ENCODE results near the gene PDSS2. TPM values are rescaled to one million over a fixed set of nuclear protein-coding genes. Genes with fewer than 3 reads are reported as not detected.
"Not testable (repeated sequence)": the region's sequence is repeated elsewhere in the genome, so short reads cannot be mapped to it uniquely, and the experiment has no call there.

PDSS2 gene
- polyA plus RNA-seq, 3 donors = 17.8 to 19.2 (median 17.9) TPM

- no peak for DNase-seq (ENCODE audit: low read depth in 3 of 3, low spot score in 2 of 3)
These were observed 271.7 kb downstream of the PDSS2 start for GRCh38 chr6:107187630-107188029.

DNA sequence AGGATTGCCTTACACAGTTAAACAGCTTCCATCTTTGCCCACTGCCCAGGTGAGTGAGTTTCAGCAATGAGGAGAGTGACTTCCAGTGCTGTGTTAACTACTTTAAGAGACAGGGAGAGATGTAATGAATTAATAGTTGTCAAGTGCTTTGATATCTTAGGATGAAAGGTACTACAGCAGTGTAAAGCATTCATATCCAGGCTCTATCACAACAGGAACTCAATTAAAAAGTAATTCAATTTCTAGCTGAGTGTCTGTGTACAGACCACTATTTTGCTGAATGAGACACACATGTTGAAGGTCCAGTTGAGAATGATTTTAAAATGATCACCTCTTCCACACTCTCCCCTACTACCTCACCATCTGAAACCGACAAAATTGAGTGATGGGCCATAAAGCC is 273.3 kb downstream of the PDSS2 start:
- no peak for DNase-seq (ENCODE audit: low read depth in 3 of 3, low spot score in 2 of 3)

GRCh38 chr6:107185391-107185970 is 273.9 kb downstream of the PDSS2 start:
- DNase-seq (ENCODE audit: low read depth in 3 of 3, low spot score in 2 of 3) = peak in 1 of 3 donors; percentile 39

- DNase-seq (ENCODE audit: low read depth in 3 of 3, low spot score in 2 of 3) = no peak
These were observed 274.9 kb downstream of the PDSS2 start for GRCh38 chr6:107184435-107184834.

GRCh38 chr6:107180099-107180498 is 279.3 kb downstream of the PDSS2 start:
- no peak for DNase-seq (ENCODE audit: low read depth in 3 of 3, low spot score in 2 of 3)

GRCh38 chr6:107179004-107179403 is 280.4 kb downstream of the PDSS2 start:
- DNase-seq (ENCODE audit: low read depth in 3 of 3, low spot score in 2 of 3) = no peak

GRCh38 chr6:107173779-107174178 is 285.6 kb downstream of the PDSS2 start:
- no peak for DNase-seq (ENCODE audit: low read depth in 3 of 3, low spot score in 2 of 3)

- no peak for DNase-seq (ENCODE audit: low read depth in 3 of 3, low spot score in 2 of 3)
These were observed 287.9 kb downstream of the PDSS2 start for GRCh38 chr6:107171513-107171912.

GRCh38 chr6:107164299-107164698 is 295.1 kb downstream of the PDSS2 start:
- not testable (repeated sequence) for DNase-seq (ENCODE audit: low read depth in 3 of 3, low spot score in 2 of 3)

DNA sequence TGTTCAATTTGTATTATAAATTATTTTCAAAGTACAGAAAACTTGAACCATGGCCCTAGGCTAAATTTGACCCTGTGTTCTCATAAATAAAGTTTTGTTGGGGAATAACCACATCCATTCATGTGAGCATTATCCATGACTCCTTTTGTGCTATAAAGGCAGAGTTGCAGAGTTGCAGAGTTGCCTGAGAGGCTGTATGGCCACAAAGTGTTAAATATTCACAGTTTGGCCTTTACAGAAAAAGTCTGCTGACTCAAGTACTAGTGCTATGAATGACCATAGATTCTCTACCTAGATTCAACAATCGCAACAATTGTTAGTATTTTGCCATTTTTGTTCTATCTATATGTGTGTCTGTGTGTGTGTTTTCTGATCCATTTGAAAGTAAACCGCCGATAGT is 297.8 kb downstream of the PDSS2 start:
- no peak for DNase-seq (ENCODE audit: low read depth in 3 of 3, low spot score in 2 of 3)

GRCh38 chr6:107156617-107157016 is 302.7 kb downstream of the PDSS2 start:
- no peak for DNase-seq (ENCODE audit: low read depth in 3 of 3, low spot score in 2 of 3)

DNA sequence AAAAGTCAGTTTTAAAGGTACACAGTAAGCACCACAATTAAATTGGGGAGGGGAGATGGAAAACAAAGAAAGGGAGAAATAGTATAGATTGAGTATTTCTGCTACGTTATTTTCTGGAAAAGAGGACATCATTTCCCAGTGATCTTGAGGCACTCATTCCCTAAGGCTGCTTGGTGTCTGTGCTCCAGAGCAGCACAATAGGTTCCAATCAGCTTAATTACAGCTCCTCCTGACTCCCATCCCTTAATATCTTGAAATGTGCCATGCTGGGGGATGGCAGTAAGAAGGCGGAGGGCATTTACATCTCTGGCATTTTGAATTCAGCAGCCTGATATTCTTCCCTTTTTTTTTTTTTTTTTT is 304.6 kb downstream of the PDSS2 start:
- DNase-seq (ENCODE audit: low read depth in 3 of 3, low spot score in 2 of 3) = no peak

DNA sequence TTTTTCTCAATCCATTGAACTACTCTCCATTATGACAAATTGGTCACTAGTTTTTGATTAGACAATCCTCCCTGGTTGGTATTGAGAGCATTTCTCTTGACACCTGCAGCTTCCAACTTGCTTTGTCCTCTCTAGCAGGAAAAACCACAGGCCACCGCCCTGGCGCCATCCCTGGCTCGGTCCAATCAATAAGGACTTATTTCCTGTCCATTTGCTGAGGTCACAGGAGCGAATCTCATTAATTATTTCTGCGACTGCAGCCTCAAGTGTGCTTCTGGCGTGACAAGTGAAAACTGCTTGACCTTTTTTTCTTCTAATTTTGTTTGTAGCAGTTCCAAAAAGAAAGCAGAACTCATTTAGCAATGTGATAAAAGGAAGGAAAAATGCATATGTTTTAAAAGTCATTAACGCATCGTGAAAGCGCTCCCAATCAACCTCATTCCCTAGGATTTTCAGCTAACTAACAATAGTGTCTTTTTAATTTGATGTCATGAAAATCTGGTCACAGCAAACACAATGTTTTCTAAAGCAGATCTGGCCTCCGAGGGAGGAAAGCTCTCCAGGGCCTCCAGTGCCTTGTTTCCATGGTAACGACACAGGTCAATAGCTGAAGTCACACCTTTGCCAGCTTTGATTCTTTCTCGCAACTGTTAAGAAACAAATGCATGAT is 305.1 kb downstream of the PDSS2 start:
- DNase-seq (ENCODE audit: low read depth in 3 of 3, low spot score in 2 of 3) = no peak

- no peak for DNase-seq (ENCODE audit: low read depth in 3 of 3, low spot score in 2 of 3)
These were observed 306.5 kb downstream of the PDSS2 start for GRCh38 chr6:107152638-107153430.

DNA sequence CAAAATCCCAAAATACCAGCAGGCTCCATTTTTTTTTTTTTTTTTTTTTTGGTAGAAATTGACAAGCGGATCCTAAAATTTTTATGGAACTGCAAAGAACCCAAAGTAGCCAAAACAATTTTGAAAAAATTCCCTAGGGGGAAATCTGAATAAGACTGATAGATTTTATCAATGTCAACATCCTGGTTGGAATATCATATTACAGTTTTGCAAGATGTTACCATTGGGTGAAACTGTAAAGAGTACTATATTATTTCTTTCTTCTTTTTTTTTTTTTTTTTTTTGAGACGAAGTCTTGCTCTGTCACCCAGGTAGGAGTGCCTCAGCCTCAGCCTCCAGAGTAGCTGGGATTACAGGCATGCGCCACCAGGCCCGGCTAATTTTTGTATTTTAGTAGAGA is 314.7 kb downstream of the PDSS2 start:
- no peak for DNase-seq (ENCODE audit: low read depth in 3 of 3, low spot score in 2 of 3)

- no peak for DNase-seq (ENCODE audit: low read depth in 3 of 3, low spot score in 2 of 3)
These were observed 315.4 kb downstream of the PDSS2 start for GRCh38 chr6:107144014-107144413.

DNA sequence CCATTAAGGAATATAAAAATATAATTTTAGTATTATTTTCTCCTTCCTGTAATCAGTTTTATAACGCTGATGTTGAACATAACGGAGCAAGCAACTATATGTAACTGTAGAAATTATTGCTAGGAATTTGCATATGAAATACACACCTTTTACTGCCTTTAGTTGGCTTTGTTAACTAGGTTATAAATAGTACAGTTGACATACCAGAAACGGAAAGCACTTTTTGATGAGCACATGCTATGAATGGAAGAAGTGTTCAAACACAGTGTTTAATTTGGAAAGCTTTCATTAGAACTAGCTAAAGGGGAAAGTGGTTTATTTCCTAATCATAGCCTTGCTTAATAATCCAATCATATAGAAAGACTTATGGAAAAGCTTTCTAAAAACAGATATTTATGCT is 318.8 kb downstream of the PDSS2 start:
- no peak for DNase-seq (ENCODE audit: low read depth in 3 of 3, low spot score in 2 of 3)

DNA sequence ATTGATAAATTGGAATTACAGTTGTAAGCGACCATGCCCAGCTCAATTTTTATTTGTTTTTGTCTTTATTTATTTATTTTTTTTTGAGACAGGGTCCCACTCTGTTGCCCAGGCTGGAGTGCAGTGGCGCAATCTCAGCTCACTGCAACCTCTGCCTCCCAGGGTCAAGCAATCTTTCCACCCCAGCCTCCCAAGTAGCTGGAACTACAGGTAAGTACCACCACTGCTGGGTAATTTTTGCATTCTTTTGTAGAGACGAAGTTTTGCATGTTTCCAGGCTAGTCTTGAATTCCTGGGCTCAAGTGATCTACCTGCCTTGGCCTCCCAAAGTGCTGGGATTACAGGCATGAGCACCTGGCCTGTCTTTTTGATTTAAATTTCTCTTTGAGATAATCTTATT is 323.0 kb downstream of the PDSS2 start:
- DNase-seq (ENCODE audit: low read depth in 3 of 3, low spot score in 2 of 3) = not testable (repeated sequence)

DNA sequence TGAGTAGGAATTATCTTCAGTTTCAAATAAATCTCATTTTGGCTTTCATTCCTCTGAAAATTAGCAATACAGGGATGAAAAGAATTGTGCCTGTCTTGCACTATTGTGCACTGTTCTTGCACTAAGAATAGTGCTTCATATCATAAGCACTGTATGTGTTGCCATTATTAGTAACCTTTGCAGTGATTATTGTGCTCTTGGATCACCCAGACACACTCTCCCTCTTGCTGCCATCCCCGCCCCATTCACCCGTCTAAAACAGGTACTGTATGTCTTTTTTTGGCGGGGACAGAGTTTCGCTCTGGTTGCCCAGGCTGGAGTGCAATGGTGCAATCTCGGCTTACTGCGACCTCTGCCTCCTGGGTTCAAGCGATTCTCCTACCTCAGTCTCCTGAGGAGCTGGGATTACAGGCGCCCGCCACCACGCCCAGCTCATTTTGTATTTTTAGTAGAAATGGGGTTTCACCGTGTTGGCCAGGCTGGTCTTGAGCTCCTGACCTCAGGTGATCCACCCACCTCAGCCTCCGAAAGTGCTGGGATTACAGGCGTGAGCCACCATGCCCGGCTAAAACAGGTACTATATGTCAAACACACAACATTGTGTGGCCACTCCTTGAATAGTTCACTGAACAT is 324.2 kb downstream of the PDSS2 start:
- not testable (repeated sequence) for DNase-seq (ENCODE audit: low read depth in 3 of 3, low spot score in 2 of 3)

DNA sequence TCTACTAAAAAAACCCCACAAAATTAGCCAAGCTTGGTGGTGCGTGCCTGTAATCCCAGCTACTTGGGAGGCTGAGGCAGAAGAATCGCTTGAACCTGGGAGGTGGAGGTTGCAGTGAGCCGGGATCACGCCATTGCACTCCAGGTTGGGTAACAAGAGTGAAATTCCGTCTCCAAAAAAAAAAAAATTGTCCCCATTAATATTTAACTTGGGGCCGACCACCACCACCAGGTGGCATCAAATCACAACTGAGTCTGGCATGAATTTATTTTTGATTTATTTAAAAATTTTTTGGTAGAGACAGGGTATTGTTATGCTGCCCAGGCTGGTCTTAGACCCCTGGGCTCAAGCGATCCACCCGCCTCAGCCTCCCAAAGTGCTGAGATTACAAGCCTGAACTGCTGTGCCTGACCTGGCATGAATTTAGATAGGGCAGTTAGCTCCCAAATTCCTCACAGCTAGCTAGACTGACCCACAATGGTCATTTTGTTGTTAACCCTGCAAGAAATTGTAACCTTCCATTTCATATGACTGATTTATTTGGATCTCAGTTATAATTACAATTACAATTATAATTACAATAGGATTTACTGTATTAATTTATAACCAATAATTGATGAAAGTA is 326.9 kb downstream of the PDSS2 start:
- DNase-seq (ENCODE audit: low read depth in 3 of 3, low spot score in 2 of 3) = no peak

GRCh38 chr6:107129370-107129925 is 329.9 kb downstream of the PDSS2 start:
- DNase-seq (ENCODE audit: low read depth in 3 of 3, low spot score in 2 of 3) = no peak

Data from right renal cortex interstitium (tissue), 3 donors.